ENCODE measurements around the gene FAM170B. TPM values are rescaled to one million over a fixed set of nuclear protein-coding genes. Genes with fewer than 3 reads are reported as not detected.
A peak's percentile ranks its signal among the peaks of the same experiment; 100 is the strongest.

FAM170B gene
- total RNA-seq, 4 donors from 2014 or later = not detected

DNA sequence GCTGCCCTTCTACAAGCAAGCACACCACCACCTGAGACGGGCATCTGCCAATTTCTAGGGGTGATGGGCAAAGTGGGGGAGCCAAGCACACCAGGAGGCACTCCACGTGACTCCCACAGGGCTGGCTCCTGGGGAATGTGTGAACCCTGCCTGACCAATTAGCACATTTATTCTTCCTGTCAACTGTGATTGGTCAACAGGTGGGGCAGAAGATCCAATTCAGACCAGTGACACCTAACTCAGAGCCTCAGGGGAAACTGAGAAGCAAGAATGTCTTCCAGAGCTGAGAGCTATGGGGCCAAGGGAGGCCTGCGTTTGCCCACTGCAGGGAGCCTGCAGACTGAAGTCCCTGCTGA lies 38.9 kb upstream of the FAM170B start:
- intact Hi-C loops (cut with DNase I) = no loop called here
- TF ChIP-seq, protein P1, sequence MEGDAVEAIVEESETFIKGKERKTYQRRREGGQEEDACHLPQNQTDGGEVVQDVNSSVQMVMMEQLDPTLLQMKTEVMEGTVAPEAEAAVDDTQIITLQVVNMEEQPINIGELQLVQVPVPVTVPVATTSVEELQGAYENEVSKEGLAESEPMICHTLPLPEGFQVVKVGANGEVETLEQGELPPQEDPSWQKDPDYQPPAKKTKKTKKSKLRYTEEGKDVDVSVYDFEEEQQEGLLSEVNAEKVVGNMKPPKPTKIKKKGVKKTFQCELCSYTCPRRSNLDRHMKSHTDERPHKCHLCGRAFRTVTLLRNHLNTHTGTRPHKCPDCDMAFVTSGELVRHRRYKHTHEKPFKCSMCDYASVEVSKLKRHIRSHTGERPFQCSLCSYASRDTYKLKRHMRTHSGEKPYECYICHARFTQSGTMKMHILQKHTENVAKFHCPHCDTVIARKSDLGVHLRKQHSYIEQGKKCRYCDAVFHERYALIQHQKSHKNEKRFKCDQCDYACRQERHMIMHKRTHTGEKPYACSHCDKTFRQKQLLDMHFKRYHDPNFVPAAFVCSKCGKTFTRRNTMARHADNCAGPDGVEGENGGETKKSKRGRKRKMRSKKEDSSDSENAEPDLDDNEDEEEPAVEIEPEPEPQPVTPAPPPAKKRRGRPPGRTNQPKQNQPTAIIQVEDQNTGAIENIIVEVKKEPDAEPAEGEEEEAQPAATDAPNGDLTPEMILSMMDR (IDR thresholded peaks at IDR 0.05) = no peak
- TF ChIP-seq EP300 (IDR thresholded peaks at IDR 0.05) = no peak
- no peak for TF ChIP-seq POLR2A (IDR thresholded peaks at IDR 0.05; ENCODE audit: low read depth)
- TF ChIP-seq POLR2AphosphoS5 (IDR thresholded peaks at IDR 0.05) = no peak
- 89% methylated on average over 3 of the region's 3 CpGs for WGBS

DNA sequence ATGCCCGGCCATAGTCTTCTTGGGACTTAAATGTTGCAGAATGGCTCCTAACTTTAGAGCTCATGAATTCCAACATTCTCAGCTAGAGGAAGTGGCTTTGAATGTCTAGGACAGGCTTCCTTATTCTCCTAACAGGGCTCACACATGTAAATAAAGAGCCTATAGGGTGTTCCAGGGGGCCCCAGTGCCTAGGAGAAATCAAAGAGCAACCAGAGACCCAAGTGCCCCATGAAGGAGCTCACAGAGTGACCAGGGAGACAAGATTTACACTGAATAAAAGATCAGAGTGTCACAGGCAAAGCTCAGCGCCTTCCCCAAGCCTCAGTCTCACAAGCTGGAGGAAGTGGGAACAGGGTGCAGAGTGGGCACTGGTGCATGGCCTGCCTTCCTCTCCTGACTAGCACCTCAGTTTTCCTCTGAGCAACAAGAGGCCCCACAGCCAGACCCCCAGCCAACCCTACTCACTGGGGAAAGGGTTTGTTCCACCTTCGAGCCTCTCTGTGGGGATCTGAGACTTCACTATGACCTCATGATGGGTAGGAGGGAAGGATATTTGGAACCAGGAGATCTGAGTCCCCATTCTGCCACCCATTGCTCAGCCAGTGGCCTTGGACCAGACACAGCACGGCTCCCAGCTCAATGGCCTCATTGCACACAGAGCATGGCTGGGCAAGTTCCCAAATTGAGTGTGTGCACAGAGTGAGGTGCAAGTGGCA lies 38.4 kb upstream of the FAM170B start:
- no peaks in the 10 kb centered on the region for H3K27me3 ChIP-seq
- no peak overlapping the region for H3K4me3 ChIP-seq
- H3K4me1 ChIP-seq = peaks cover 7 to 30% (median 26%) of the 10 kb centered on the region in 4 donors
- TF ChIP-seq POLR2A (IDR thresholded peaks at IDR 0.05; ENCODE audit: low read depth) = no peak
- TF ChIP-seq EP300 (IDR thresholded peaks at IDR 0.05) = no peak
- TF ChIP-seq POLR2AphosphoS5 (IDR thresholded peaks at IDR 0.05) = no peak
- TF ChIP-seq, protein P1 (IDR thresholded peaks at IDR 0.05) = no peak
- 95% methylated on average over 4 of the region's 4 CpGs for WGBS
- H3K27ac ChIP-seq (replicated peaks in 1 of 4) = no peak overlapping the region
- DNase-seq (ENCODE audit: extremely low spot score) = no peak
- peaks cover 0 to 2% (median 0%) of the 10 kb centered on the region in 4 donors for H3K36me3 ChIP-seq
- intact Hi-C loops (cut with DNase I) = no loop called here
- no peaks in the 10 kb centered on the region for H3K9me3 ChIP-seq

More for the DNA sequence above, 38.9 kb upstream of the FAM170B start:
- Histone ChIP-seq H3K27ac (replicated peaks in 1 of 4) (no peak overlapping the region), H3K27me3 (no peaks in the 10 kb centered on the region), H3K4me3 (no peak overlapping the region), H3K9me3 (no peaks in the 10 kb centered on the region), H3K4me1 (peaks cover 12 to 35% (median 28%) of the 10 kb centered on the region in 4 donors), H3K36me3 (no peaks in the 10 kb centered on the region)
- no peak for DNase-seq (ENCODE audit: extremely low spot score)

GRCh38 chr10:49171326-49172060 lies 37.7 kb upstream of the FAM170B start:
- no peak overlapping the region for H3K4me3 ChIP-seq
- H3K4me1 ChIP-seq = peaks cover under 1 to 23% (median 20%) of the 10 kb centered on the region in 4 donors
- WGBS = 84% methylated on average over 7 of the region's 7 CpGs
- peaks cover 0 to 3% (median 0%) of the 10 kb centered on the region in 4 donors for H3K36me3 ChIP-seq
- no peak overlapping the region for H3K27ac ChIP-seq (replicated peaks in 1 of 4)
- intact Hi-C loops (cut with DNase I) = no loop called here
- no peaks in the 10 kb centered on the region for H3K27me3 ChIP-seq
- DNase-seq (ENCODE audit: extremely low spot score) = peak; percentile 72
- no peaks in the 10 kb centered on the region for H3K9me3 ChIP-seq
- no peak for TF ChIP-seq POLR2AphosphoS5 (IDR thresholded peaks at IDR 0.05)
- TF ChIP-seq, protein P1 (IDR thresholded peaks at IDR 0.05) = no peak
- no peak for TF ChIP-seq EP300 (IDR thresholded peaks at IDR 0.05)
- no peak for TF ChIP-seq POLR2A (IDR thresholded peaks at IDR 0.05; ENCODE audit: low read depth)

DNA sequence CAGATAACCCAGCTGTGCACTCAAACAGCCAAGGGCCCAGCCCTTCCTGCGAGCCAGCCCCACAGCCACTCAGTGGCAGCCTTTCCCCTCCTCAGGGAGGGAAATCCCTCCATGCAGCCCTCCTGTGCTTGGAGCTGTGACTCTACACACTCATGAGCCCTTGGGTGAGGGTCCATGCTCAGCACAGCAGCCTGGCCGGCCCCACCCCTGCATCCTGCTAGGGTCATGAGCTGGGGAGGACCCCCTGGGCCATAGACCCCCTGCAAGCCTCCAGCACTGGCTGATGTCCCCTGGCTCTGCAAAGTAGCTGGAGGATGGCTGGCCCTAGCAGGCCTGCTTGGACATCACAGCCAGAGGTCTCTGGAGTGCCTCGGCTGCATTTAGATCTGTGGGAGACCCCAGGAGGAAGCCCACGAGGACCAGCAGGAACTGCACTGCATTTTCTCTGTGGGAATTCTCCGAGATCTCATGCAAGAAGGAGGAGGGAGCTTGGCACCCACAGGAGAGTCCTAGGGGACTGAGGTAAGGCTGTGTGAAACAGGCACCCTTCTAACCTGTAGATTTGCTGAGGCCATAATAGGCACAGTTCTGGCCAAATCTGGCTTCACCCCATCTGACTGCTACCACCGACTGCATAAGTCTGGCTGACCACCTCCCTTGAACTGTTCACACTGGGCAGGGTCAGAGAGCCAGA lies 37.0 kb upstream of the FAM170B start:
- no peak for TF ChIP-seq EP300 (IDR thresholded peaks at IDR 0.05)
- no peak for TF ChIP-seq POLR2AphosphoS5 (IDR thresholded peaks at IDR 0.05)
- TF ChIP-seq, protein P1 (IDR thresholded peaks at IDR 0.05) = no peak
- no peak for TF ChIP-seq POLR2A (IDR thresholded peaks at IDR 0.05; ENCODE audit: low read depth)
- Histone ChIP-seq H3K9me3 (no peaks in the 10 kb centered on the region), H3K27me3 (no peaks in the 10 kb centered on the region), H3K4me3 (no peak overlapping the region), H3K27ac (replicated peaks in 1 of 4) (no peak overlapping the region), H3K36me3 (peaks cover 0 to 3% (median under 1%) of the 10 kb centered on the region in 4 donors), H3K4me1 (peaks cover 0 to 17% (median 14%) of the 10 kb centered on the region in 4 donors)
- peak; percentile 64 for DNase-seq (ENCODE audit: extremely low spot score)
- WGBS = 92% methylated on average over 4 of the region's 6 CpGs
- intact Hi-C loops (cut with DNase I) = no loop called here

All from esophagus muscularis mucosa (tissue), 4 donors.